ENCODE results near the gene TMEM134.

The TMEM134 gene

GRCh38 chr11:67498544-67498972 lies 29.5 kb upstream of the TMEM134 start:
- TF ChIP-seq, protein P1, sequence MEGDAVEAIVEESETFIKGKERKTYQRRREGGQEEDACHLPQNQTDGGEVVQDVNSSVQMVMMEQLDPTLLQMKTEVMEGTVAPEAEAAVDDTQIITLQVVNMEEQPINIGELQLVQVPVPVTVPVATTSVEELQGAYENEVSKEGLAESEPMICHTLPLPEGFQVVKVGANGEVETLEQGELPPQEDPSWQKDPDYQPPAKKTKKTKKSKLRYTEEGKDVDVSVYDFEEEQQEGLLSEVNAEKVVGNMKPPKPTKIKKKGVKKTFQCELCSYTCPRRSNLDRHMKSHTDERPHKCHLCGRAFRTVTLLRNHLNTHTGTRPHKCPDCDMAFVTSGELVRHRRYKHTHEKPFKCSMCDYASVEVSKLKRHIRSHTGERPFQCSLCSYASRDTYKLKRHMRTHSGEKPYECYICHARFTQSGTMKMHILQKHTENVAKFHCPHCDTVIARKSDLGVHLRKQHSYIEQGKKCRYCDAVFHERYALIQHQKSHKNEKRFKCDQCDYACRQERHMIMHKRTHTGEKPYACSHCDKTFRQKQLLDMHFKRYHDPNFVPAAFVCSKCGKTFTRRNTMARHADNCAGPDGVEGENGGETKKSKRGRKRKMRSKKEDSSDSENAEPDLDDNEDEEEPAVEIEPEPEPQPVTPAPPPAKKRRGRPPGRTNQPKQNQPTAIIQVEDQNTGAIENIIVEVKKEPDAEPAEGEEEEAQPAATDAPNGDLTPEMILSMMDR (conservative IDR thresholded peaks at IDR 0.05; ENCODE audit: low read length) = no peak
- DNase-seq (ENCODE audit: low read depth) = no peak
- H3K4me3 ChIP-seq (ENCODE audit: low read length) = no peak overlapping the region

DNA sequence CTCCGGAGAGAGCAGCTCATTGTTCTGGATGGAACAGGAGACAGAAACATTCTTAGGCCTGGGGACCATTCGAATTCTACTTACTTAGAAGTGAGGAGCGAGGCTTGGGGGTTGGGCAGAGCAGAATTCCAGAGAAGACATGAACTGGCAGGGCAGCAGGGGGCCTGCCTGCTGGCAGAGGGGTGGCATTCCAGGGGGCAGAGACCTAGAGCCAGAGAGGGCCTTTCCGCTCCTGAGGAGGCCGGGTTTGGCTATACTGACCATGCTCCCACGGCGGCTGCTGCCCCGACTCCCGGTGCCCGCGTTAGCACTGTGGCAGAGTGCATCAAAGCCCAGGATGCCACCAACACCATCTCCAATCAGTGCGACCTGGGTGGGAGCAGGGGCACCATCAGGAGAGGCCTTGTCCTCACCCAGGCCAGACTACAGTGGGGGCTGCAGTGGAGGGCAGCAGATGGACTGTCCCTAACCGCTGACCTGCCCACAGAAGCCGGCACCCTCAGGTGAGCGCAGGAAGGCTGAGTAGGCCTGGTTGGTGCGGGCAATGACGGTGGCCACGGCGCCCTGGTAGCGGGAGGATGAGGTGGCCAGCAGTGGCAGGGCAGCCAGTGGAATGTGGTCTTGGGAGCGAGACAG lies 28.7 kb upstream of the TMEM134 start:
- no peak overlapping the region for H3K4me3 ChIP-seq (ENCODE audit: low read length)
- TF ChIP-seq, protein P1 (conservative IDR thresholded peaks at IDR 0.05; ENCODE audit: low read length) = no peak
- DNase-seq (ENCODE audit: low read depth) = no peak

GRCh38 chr11:67496113-67496512 lies 27.1 kb upstream of the TMEM134 start:
- DNase-seq (ENCODE audit: low read depth) = no peak
- TF ChIP-seq, protein P1 (conservative IDR thresholded peaks at IDR 0.05; ENCODE audit: low read length) = no peak
- no peak overlapping the region for H3K4me3 ChIP-seq (ENCODE audit: low read length)

DNA sequence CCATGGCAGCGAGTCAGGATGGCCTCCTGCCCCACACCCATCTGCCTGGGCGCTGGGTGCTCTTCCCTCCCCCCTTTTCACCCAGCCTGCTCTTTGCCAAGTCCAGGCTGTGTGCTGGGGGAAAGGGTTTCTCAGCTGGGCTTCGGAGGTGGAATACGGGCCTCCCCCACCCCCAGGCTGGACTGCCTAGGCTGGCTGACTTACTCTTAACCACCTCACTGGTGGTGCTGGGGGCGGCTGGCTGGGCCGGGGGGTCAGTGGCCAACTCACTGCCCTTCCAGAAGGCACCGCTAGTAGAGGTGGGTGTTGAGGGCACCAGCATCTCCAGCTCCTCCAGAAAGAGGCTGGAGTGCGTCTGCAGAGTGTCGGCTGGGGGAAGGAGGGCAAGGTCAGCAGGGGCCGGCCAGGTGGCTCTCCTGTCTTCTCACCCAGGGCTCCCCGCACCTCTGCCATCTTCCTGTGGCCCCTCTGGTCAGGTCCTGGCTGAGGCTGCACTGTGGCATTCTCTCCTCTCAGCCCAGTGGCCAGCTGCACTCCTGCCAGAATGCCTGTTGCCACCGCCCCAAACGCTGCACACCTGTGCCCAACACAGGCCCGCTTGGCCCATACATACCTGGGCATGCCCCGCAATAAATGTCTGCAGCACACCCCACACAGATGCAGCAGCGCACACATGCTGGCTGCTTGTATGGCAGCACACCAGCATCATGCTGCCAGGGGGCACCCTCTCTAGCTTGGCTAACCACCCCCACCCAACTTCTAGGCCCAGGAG lies 26.4 kb upstream of the TMEM134 start:
- TF ChIP-seq, protein P1 (conservative IDR thresholded peaks at IDR 0.05; ENCODE audit: low read length) = no peak
- H3K4me3 ChIP-seq (ENCODE audit: low read length) = no peak overlapping the region
- DNase-seq (ENCODE audit: low read depth) = no peak

GRCh38 chr11:67494371-67495233 lies 25.6 kb upstream of the TMEM134 start:
- no peak overlapping the region for H3K4me3 ChIP-seq (ENCODE audit: low read length)
- TF ChIP-seq, protein P1 (conservative IDR thresholded peaks at IDR 0.05; ENCODE audit: low read length) = no peak
- no peak for DNase-seq (ENCODE audit: low read depth)

DNA sequence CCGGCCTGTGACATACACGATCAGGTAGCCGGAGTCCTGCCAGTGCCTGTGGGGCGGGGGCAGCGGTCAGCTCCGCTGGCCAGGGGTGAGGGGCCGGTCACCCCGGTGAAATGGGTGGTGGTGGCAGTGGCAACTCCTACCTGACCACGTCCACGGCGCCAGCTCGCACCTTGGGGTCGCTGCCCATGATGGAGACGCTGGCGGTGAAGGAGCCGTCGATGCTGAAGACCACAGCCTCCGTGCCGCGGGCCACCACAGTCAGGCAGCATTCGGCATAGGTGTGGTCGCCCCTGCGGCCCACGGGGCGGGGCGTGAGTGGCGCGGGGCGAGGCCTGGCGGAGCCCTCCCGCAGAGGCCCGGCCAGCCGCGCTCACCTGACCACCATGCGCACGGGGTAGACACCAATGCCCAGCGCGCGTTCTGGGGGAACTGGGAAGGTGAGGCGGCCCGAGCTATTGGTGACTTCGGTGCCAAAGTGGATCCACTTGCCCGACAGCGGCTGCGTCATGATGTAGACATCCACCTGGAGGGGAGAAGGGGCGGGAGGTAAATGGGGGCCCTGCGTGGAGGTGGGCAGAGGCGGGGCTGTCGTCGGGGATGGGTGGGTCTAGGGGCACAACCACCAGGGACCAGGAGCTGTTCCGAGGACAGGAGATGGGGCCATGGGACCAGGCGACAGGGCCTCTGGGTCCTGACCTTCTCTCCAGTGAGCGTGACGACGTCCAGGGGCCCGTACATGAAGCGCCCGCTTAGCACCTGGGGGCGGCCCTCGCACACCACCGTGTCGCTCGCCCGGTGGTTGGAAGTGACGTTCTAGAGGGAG lies 24.7 kb upstream of the TMEM134 start:
- TF ChIP-seq, protein P1 (conservative IDR thresholded peaks at IDR 0.05; ENCODE audit: low read length) = no peak
- no peak for DNase-seq (ENCODE audit: low read depth)
- H3K4me3 ChIP-seq (ENCODE audit: low read length) = no peak overlapping the region

All from AG10803 (cell line).